Panc1 (cell line): ENCODE data around the gene RIGI. TPM values are rescaled to one million over a fixed set of nuclear protein-coding genes. Genes with fewer than 3 reads are reported as not detected.

ENCODE experiments used
- ATAC-seq: fragments of 200-7000 bp; cut with Tn5 transposase; 2 replicates; pipeline ENCODE4 v1.9.1; 2020; ENCODE audit warnings: mild to moderate bottlenecking, moderate library complexity
- BruUV-seq: library from RNA; stranded (reverse); fragments of 400-500 nt; replicated peaks from 2 replicates; lab custom pipeline; 2021; lab: Mats Ljungman, UMichigan
- CTCF ChIA-PET: fragments of 300-600 bp; sonication (Branson Sonifier 250); formaldehyde crosslinking; loops from one replicate; lab custom pipeline; 2022; ENCODE audit warnings: antibody characterized with exemption; lab: Charles Lee
- POLR2A ChIA-PET: fragments of 300-600 bp; sonication (Branson Sonifier 250); formaldehyde crosslinking; loops from one replicate; lab custom pipeline; 2022; ENCODE audit warnings: antibody characterized with exemption; lab: Charles Lee
- DNase-seq: peaks from one replicate; pipeline ENCODE4 v3.0.0-alpha.2; 2010; ENCODE audit warnings: low read depth, low spot score
- H3K27ac ChIP-seq: 2 replicates; pipeline ENCODE4 v1.5.1; 2011; ENCODE audit warnings: mild to moderate bottlenecking, low read length, inconsistent platforms
- H3K27me3 ChIP-seq: fragments of 200-500 bp; sonication (Bioruptor generic); 2 replicates; pipeline ENCODE4 v1.6.0; 2014; ENCODE audit warnings: low read length, inconsistent platforms; ENCODE audit not compliant: control insufficient read depth, insufficient read depth
- H3K36me3 ChIP-seq: fragments of 200-500 bp; sonication (Bioruptor generic); 2 replicates; pipeline ENCODE4 v1.5.1; 2014; ENCODE audit warnings: inconsistent platforms, mild to moderate bottlenecking, low read length, moderate library complexity; ENCODE audit not compliant: control insufficient read depth, insufficient read depth
- H3K4me1 ChIP-seq: 2 replicates; pipeline ENCODE4 v1.5.1; 2011; ENCODE audit warnings: inconsistent platforms, mild to moderate bottlenecking, low read length, moderate library complexity; ENCODE audit not compliant: control insufficient read depth, insufficient read depth
- H3K4me3 ChIP-seq, 2 experiments: 2 replicates each; pipeline ENCODE4 v1.5.1; 2011 to 2012; ENCODE audit warnings: low read depth in 2 of 2, low read length in 2 of 2, mild to moderate bottlenecking in 2 of 2, inconsistent platforms in 1 of 2, moderate library complexity in 1 of 2
- H3K9me3 ChIP-seq: fragments of 200-500 bp; sonication (Bioruptor generic); 2 replicates; pipeline ENCODE4 v1.5.1; 2014; ENCODE audit warnings: low read depth, mild to moderate bottlenecking, inconsistent platforms, low read length, moderate library complexity; ENCODE audit not compliant: control insufficient read depth, insufficient read depth
- POLR2AphosphoS5 ChIP-seq: IDR thresholded peaks from 2 replicates; pipeline ENCODE4 v1.6.1; 2012; ENCODE audit warnings: mild to moderate bottlenecking, low read depth, low read length, moderate library complexity
- SIN3A ChIP-seq: IDR thresholded peaks from 2 replicates; pipeline ENCODE4 v1.6.1; 2012; ENCODE audit warnings: low read depth, mild to moderate bottlenecking, low read length, moderate library complexity, borderline replicate concordance; ENCODE audit not compliant: insufficient read depth
- TCF7L2 ChIP-seq: IDR thresholded peaks from 2 replicates; pipeline ENCODE4 v1.6.1; 2011; ENCODE audit warnings: mild to moderate bottlenecking, low read depth, low read length, inconsistent platforms
- in situ Hi-C: cut with HindIII; loops from 2 replicates; pipeline ENCODE4 v1.10.0; 2016; ENCODE audit warnings: low sequenced_read_pairs, low pct_unique_long_range_greater_than_20kb
- intact Hi-C: fragments of 100-400 bp; cut with micrococcal nuclease; formaldehyde crosslinking; loops from one replicate; pipeline ENCODE4 v1.10.0; 2022; ENCODE audit not compliant: unreplicated experiment
- total RNA-seq: library from RNA; stranded (reverse); gene quantifications from one replicate; pipeline ENCODE4 v1.2.1, GENCODE V29; 2021; ENCODE audit not compliant: unreplicated experiment
- TF ChIP-seq, protein P1 (sequence below): fragments of 450-650 bp; IDR thresholded peaks from 2 replicates; pipeline ENCODE4 v1.5.1; 2017; ENCODE audit warnings: mild to moderate bottlenecking
- TF ChIP-seq, protein P2 (sequence below), 2 experiments: IDR thresholded peaks; 2 replicates each; pipeline ENCODE4 v1.6.1; 2011 to 2012; ENCODE audit warnings: low read depth in 2 of 2, control low read depth in 1 of 2, low read length in 1 of 2, mild to moderate bottlenecking in 1 of 2, moderate library complexity in 1 of 2; ENCODE audit not compliant: insufficient read depth in 1 of 2

The RIGI gene
- total RNA-seq, 1 experiment from 2014 or later: 27.7 TPM

DNA sequence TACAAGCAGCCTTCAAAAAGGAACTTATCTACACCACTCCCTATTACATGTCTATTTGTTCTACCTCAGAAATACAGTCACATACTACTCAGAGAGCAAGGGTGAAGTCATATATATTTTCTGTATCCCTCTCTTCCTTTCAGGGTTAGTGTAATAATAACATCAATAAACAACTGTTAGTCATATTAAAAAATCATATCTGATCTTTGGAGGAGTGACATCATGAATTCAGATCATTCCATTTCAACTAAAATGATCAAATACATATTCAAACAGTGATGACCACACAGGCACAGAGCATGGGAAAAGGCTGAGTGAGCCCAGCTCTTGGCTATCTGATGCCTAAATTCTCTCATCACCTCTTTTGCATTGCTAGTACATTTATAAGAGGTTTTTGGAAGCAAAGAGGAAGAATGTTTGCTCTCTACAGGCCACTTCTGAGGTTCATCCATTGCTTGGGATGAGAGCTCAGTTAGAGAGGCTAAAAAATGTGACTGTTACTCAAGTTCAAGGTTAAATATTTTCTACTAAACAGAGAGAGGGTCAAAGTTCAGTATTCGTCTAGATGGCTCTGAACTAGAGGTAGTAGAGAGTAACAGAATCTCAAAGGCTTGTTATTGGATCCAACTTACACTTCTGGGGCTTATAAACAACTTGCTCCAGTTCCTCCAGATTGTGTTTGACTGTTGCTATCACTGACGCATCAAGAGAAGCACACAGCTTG lies 39.0 kb downstream of the RIGI start:
- H3K27ac ChIP-seq: no peak overlapping the region
- peaks cover 29% of the 10 kb centered on the region for H3K36me3 ChIP-seq
- TF ChIP-seq POLR2AphosphoS5 (no peak), SIN3A (no peak), TCF7L2 (no peak)
- TF ChIP-seq, protein P1, sequence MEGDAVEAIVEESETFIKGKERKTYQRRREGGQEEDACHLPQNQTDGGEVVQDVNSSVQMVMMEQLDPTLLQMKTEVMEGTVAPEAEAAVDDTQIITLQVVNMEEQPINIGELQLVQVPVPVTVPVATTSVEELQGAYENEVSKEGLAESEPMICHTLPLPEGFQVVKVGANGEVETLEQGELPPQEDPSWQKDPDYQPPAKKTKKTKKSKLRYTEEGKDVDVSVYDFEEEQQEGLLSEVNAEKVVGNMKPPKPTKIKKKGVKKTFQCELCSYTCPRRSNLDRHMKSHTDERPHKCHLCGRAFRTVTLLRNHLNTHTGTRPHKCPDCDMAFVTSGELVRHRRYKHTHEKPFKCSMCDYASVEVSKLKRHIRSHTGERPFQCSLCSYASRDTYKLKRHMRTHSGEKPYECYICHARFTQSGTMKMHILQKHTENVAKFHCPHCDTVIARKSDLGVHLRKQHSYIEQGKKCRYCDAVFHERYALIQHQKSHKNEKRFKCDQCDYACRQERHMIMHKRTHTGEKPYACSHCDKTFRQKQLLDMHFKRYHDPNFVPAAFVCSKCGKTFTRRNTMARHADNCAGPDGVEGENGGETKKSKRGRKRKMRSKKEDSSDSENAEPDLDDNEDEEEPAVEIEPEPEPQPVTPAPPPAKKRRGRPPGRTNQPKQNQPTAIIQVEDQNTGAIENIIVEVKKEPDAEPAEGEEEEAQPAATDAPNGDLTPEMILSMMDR: no peak
- TF ChIP-seq, protein P2, sequence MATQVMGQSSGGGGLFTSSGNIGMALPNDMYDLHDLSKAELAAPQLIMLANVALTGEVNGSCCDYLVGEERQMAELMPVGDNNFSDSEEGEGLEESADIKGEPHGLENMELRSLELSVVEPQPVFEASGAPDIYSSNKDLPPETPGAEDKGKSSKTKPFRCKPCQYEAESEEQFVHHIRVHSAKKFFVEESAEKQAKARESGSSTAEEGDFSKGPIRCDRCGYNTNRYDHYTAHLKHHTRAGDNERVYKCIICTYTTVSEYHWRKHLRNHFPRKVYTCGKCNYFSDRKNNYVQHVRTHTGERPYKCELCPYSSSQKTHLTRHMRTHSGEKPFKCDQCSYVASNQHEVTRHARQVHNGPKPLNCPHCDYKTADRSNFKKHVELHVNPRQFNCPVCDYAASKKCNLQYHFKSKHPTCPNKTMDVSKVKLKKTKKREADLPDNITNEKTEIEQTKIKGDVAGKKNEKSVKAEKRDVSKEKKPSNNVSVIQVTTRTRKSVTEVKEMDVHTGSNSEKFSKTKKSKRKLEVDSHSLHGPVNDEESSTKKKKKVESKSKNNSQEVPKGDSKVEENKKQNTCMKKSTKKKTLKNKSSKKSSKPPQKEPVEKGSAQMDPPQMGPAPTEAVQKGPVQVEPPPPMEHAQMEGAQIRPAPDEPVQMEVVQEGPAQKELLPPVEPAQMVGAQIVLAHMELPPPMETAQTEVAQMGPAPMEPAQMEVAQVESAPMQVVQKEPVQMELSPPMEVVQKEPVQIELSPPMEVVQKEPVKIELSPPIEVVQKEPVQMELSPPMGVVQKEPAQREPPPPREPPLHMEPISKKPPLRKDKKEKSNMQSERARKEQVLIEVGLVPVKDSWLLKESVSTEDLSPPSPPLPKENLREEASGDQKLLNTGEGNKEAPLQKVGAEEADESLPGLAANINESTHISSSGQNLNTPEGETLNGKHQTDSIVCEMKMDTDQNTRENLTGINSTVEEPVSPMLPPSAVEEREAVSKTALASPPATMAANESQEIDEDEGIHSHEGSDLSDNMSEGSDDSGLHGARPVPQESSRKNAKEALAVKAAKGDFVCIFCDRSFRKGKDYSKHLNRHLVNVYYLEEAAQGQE (IDR thresholded peaks at IDR 0.05; ENCODE audit: insufficient read depth in 1 of 2, low read depth in 2 of 2, low read length in 1 of 2): no peak
- BruUV-seq: no TSS peak
- H3K4me1 ChIP-seq: no peaks in the 10 kb centered on the region
- POLR2A ChIA-PET: no interaction called here
- H3K9me3 ChIP-seq: no peaks in the 10 kb centered on the region
- H3K4me3 ChIP-seq: no peak overlapping the region
- ATAC-seq: no peak
- intact Hi-C loops: loop anchor here (10.0 kb wide), 1 partner anchor 62 kb away; no protein-coding TSS in a partner anchor
- in situ Hi-C loops: no loop called here
- no peaks in the 10 kb centered on the region for H3K27me3 ChIP-seq
- CTCF ChIA-PET: no interaction called here
- DNase-seq: no peak

DNA sequence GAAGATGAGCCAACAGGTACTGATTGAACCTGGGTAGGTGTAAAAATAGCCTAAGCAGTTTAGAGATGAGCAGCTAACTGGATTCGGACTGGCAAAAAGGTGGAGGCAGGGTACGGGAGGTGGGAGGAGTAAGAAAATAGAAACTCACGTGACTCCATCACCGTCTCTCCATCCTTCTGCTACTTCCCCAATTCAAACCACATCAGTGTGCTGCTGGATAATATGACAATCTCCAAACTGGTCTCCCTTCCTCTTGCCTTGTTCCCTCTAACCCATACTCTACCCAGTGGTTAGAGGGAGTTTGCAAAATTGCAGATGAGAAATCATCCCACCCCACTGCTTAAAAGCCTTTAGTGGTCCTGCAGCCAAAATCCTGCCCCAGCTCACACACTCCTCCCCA lies 42.7 kb downstream of the RIGI start:
- no peaks in the 10 kb centered on the region for H3K9me3 ChIP-seq
- in situ Hi-C loops (no loop called here), intact Hi-C loops (loop anchor here (10.0 kb wide), 1 partner anchor 59 kb away; no protein-coding TSS in a partner anchor)
- no TSS peak for BruUV-seq
- DNase-seq: no peak
- POLR2A ChIA-PET: no interaction called here
- H3K36me3 ChIP-seq: peaks cover 33% of the 10 kb centered on the region
- CTCF ChIA-PET: no interaction called here
- no peaks in the 10 kb centered on the region for H3K4me1 ChIP-seq
- no peak overlapping the region for H3K27ac ChIP-seq
- no peak for ATAC-seq
- TF ChIP-seq POLR2AphosphoS5 (no peak), TCF7L2 (no peak), SIN3A (no peak)
- TF ChIP-seq, protein P1: no peak
- TF ChIP-seq, protein P2 (IDR thresholded peaks at IDR 0.05; ENCODE audit: insufficient read depth in 1 of 2, low read depth in 2 of 2, low read length in 1 of 2): no peak
- no peaks in the 10 kb centered on the region for H3K27me3 ChIP-seq
- H3K4me3 ChIP-seq: no peak overlapping the region
